ENCODE data around the gene RAB11FIP3. TPM values are rescaled to one million over a fixed set of nuclear protein-coding genes. Genes with fewer than 3 reads are reported as not detected.

Gene RAB11FIP3
- total RNA-seq, 3 donors from 2014 or later = 22.0 to 44.6 (median 24.5) TPM

- intact Hi-C loops (cut with DNase I; ENCODE audit: low total_unique reads) = no loop called here
- TF ChIP-seq POLR2A (IDR thresholded peaks at IDR 0.05) (no peak), CTCF (IDR thresholded peaks at IDR 0.05) (no peak), POLR2AphosphoS5 (IDR thresholded peaks at IDR 0.05) (no peak)
- H3K4me1 ChIP-seq = peaks cover 0 to 6% of the 10 kb centered on the region in 2 donors
- no peaks in the 10 kb centered on the region for H3K27me3 ChIP-seq
- H3K36me3 ChIP-seq = no peaks in the 10 kb centered on the region
- no peak for DNase-seq (ENCODE audit: low spot score in 2 of 2)
- H3K9me3 ChIP-seq = no peaks in the 10 kb centered on the region
- H3K4me3 ChIP-seq = no peak overlapping the region
- no peak overlapping the region for H3K27ac ChIP-seq
Measured at GRCh38 chr16:519841-520687, 94.6 kb downstream of the RAB11FIP3 start.

- Histone ChIP-seq H3K27ac (no peak overlapping the region), H3K27me3 (no peaks in the 10 kb centered on the region), H3K36me3 (no peaks in the 10 kb centered on the region), H3K4me3 (no peak overlapping the region), H3K4me1 (peaks cover 0 to 13% of the 10 kb centered on the region in 2 donors), H3K9me3 (no peaks in the 10 kb centered on the region)
- no peak for DNase-seq (ENCODE audit: low spot score in 2 of 2)
- intact Hi-C loops (cut with DNase I; ENCODE audit: low total_unique reads) = no loop called here
- TF ChIP-seq CTCF (IDR thresholded peaks at IDR 0.05) (no peak), POLR2A (IDR thresholded peaks at IDR 0.05) (no peak), POLR2AphosphoS5 (IDR thresholded peaks at IDR 0.05) (no peak)
Measured at GRCh38 chr16:520847-521246, 95.4 kb downstream of the RAB11FIP3 start.

DNA sequence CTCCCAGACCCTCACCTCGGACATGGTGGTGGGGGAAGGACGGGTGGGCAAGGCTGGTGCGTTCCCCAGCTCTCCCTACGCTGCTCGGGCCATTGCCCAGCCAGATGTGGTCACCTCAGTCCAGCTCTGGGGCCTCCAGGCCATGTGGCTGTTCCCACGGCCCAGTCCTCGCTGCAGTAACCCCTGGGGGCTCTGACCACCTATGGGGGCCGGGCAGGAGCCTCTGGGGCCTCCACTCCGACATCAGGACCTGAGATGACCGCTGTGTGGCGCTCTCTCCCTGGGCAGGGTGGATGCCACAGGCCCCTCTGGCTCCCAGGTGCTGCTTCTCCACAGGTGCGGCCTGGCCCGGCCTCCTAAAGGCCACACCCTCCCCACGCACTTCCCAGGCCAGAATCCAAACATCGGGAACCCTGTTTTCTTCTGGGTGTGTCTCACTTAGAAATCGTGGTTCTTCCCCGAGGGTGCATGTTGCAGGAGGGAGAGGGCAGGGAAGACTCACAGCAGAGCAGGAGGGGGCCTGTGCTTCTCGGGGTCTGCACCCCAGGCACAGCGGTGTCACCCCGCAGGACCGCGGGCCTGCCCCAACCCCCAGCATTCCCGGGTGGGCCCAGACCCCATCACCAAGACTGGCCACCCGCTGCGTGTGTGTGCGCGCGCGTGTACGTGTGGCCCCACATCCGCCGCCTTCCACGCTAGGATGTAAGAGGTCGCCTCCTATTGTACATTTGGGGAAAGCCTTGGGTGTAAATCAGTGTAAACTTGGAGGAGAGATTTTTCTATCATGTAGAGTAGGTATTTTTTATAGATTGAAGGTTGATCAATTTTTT lies 96.1 kb downstream of the RAB11FIP3 start:
- no peak overlapping the region for H3K4me3 ChIP-seq
- no peak overlapping the region for H3K27ac ChIP-seq
- H3K27me3 ChIP-seq = no peaks in the 10 kb centered on the region
- H3K4me1 ChIP-seq = peaks cover 0 to 20% of the 10 kb centered on the region in 2 donors
- intact Hi-C loops (cut with DNase I; ENCODE audit: low total_unique reads) = no loop called here
- TF ChIP-seq CTCF (IDR thresholded peaks at IDR 0.05) (no peak), POLR2A (IDR thresholded peaks at IDR 0.05) (no peak), POLR2AphosphoS5 (IDR thresholded peaks at IDR 0.05) (no peak)
- no peaks in the 10 kb centered on the region for H3K36me3 ChIP-seq
- no peaks in the 10 kb centered on the region for H3K9me3 ChIP-seq
- DNase-seq (ENCODE audit: low spot score in 2 of 2) = no peak

- intact Hi-C loops (cut with DNase I; ENCODE audit: low total_unique reads) = no loop called here
- TF ChIP-seq CTCF (IDR thresholded peaks at IDR 0.05) = no peak
- TF ChIP-seq POLR2A (IDR thresholded peaks at IDR 0.05) = no peak
- no peak for TF ChIP-seq POLR2AphosphoS5 (IDR thresholded peaks at IDR 0.05)
Measured at GRCh38 chr16:522320-523096, 97.1 kb downstream of the RAB11FIP3 start.

More at GRCh38 chr16:522320-523096, 97.1 kb downstream of the RAB11FIP3 start:
- Histone ChIP-seq H3K27ac (no peak overlapping the region), H3K27me3 (no peaks in the 10 kb centered on the region), H3K36me3 (no peaks in the 10 kb centered on the region), H3K9me3 (no peaks in the 10 kb centered on the region), H3K4me3 (no peak overlapping the region), H3K4me1 (peaks cover 0 to 20% of the 10 kb centered on the region in 2 donors)
- DNase-seq (ENCODE audit: low spot score in 2 of 2) = no peak

All from breast epithelium (tissue), 4 donors.